ENCODE measurements around the gene PYGB.

Gene PYGB

GRCh38 chr20:25273541-25274358 is 25.9 kb downstream of the PYGB start:
- no peak for TF ChIP-seq CTCF (IDR thresholded peaks at IDR 0.05; ENCODE audit: low read depth, low read length, missing control alignments)
- in situ Hi-C loops (cut with HindIII; ENCODE audit: low sequenced_read_pairs) = no loop called here
- no peak for DNase-seq (ENCODE audit: low read depth)

GRCh38 chr20:25274481-25274880 is 26.6 kb downstream of the PYGB start:
- in situ Hi-C loops (cut with HindIII; ENCODE audit: low sequenced_read_pairs) = no loop called here
- no peak for TF ChIP-seq CTCF (IDR thresholded peaks at IDR 0.05; ENCODE audit: low read depth, low read length, missing control alignments)
- no peak for DNase-seq (ENCODE audit: low read depth)
- no peak overlapping the region for H3K4me3 ChIP-seq (ENCODE audit: low read depth, low read length)

More at GRCh38 chr20:25273541-25274358, 25.9 kb downstream of the PYGB start:
- no peak overlapping the region for H3K4me3 ChIP-seq (ENCODE audit: low read depth, low read length)

- H3K4me3 ChIP-seq (ENCODE audit: low read depth, low read length) = no peak overlapping the region
- no peak for TF ChIP-seq CTCF (IDR thresholded peaks at IDR 0.05; ENCODE audit: low read depth, low read length, missing control alignments)
- DNase-seq (ENCODE audit: low read depth) = no peak
- in situ Hi-C loops (cut with HindIII; ENCODE audit: low sequenced_read_pairs) = no loop called here
Observed at GRCh38 chr20:25274891-25275812, 27.3 kb downstream of the PYGB start.

- no peak for DNase-seq (ENCODE audit: low read depth)
- in situ Hi-C loops (cut with HindIII; ENCODE audit: low sequenced_read_pairs) = no loop called here
- no peak overlapping the region for H3K4me3 ChIP-seq (ENCODE audit: low read depth, low read length)
- TF ChIP-seq CTCF (IDR thresholded peaks at IDR 0.05; ENCODE audit: low read depth, low read length, missing control alignments) = no peak
Observed at GRCh38 chr20:25275813-25276532, 28.1 kb downstream of the PYGB start.

GRCh38 chr20:25276533-25277050 is 28.7 kb downstream of the PYGB start:
- in situ Hi-C loops (cut with HindIII; ENCODE audit: low sequenced_read_pairs) = no loop called here
- TF ChIP-seq CTCF (IDR thresholded peaks at IDR 0.05; ENCODE audit: low read depth, low read length, missing control alignments) = no peak
- no peak overlapping the region for H3K4me3 ChIP-seq (ENCODE audit: low read depth, low read length)
- DNase-seq (ENCODE audit: low read depth) = no peak
